CD14-positive monocyte (primary cell): ENCODE data around the gene PSMD12. TPM values are rescaled to one million over a fixed set of nuclear protein-coding genes. Genes with fewer than 3 reads are reported as not detected.

ENCODE experiments used
- DNase-seq, 3 donors: peaks; one replicate each; pipeline ENCODE4 v3.0.0-alpha.2; 2011 to 2022
- H2AFZ ChIP-seq: 2 replicates; pipeline ENCODE4 v1.6.0; 2012; ENCODE audit warnings: mild to moderate bottlenecking, low read depth, low read length, inconsistent platforms; ENCODE audit not compliant: insufficient read depth, poor library complexity, severe bottlenecking
- H3K27ac ChIP-seq, 2 donors: 1 replicate in 1 of 2; 2 replicates in 1 of 2; pipeline ENCODE4 v1.5.1; 2012 to 2013; ENCODE audit warnings: low read length in 2 of 2, control low read depth in 1 of 2, inconsistent platforms in 1 of 2, low read depth in 1 of 2, mild to moderate bottlenecking in 1 of 2
- H3K27me3 ChIP-seq, 2 donors: one replicate each; pipeline versions ENCODE4 v1.6.0 to v1.6.1; 2011 to 2013; ENCODE audit warnings: low read length in 2 of 2; ENCODE audit not compliant: control insufficient read depth in 2 of 2, insufficient read depth in 2 of 2
- H3K36me3 ChIP-seq, 2 donors: replicated peaks in 1 of 2; 1 replicate in 1 of 2; 2 replicates in 1 of 2; pipeline versions ENCODE4 v1.5.1 to v1.6.1; 2012 to 2013; ENCODE audit warnings: low read length in 2 of 2, control low read depth in 1 of 2, inconsistent platforms in 1 of 2, mild to moderate bottlenecking in 1 of 2; ENCODE audit not compliant: insufficient read depth in 2 of 2, control insufficient read depth in 1 of 2
- H3K4me1 ChIP-seq, 2 donors: 1 replicate in 1 of 2; 2 replicates in 1 of 2; pipeline versions ENCODE4 v1.5.1 to v1.6.1; 2012 to 2013; ENCODE audit warnings: low read length in 2 of 2, control low read depth in 1 of 2, inconsistent platforms in 1 of 2, mild to moderate bottlenecking in 1 of 2, moderate library complexity in 1 of 2; ENCODE audit not compliant: insufficient read depth in 2 of 2, control insufficient read depth in 1 of 2
- H3K4me2 ChIP-seq: replicated peaks from 2 replicates; pipeline ENCODE3; 2012; ENCODE audit warnings: low read length, moderate library complexity, mild to moderate bottlenecking; ENCODE audit not compliant: poor library complexity, severe bottlenecking; ENCODE audit errors: extremely low read depth
- H3K4me3 ChIP-seq, 3 experiments: fragments of 200-600 bp in 1 of 3; sonication (generic) in 1 of 3; replicated peaks in 1 of 3; 1 replicate in 2 of 3; 2 replicates in 1 of 3; pipeline ENCODE4 v1.5.1; 2011 to 2013; ENCODE audit warnings: low read length in 3 of 3, mild to moderate bottlenecking in 3 of 3, control low read depth in 2 of 3, low read depth in 2 of 3, inconsistent platforms in 1 of 3, moderate library complexity in 1 of 3
- H3K79me2 ChIP-seq: 2 replicates; pipeline ENCODE4 v1.6.0; 2012; ENCODE audit warnings: mild to moderate bottlenecking, control low read depth, inconsistent platforms, low read length, moderate library complexity; ENCODE audit not compliant: insufficient read depth
- H3K9ac ChIP-seq: 2 replicates; pipeline ENCODE4 v1.6.0; 2017; ENCODE audit warnings: low read length, mild to moderate bottlenecking; ENCODE audit not compliant: insufficient read depth, poor library complexity, severe bottlenecking
- H3K9me3 ChIP-seq, 2 donors: replicated peaks in 1 of 2; 1 replicate in 1 of 2; 2 replicates in 1 of 2; pipeline versions ENCODE4 v1.5.1 to v1.6.1; 2012 to 2013; ENCODE audit warnings: low read length in 2 of 2, control low read depth in 1 of 2; ENCODE audit not compliant: control insufficient read depth in 1 of 2, insufficient read depth in 1 of 2
- H4K20me1 ChIP-seq: 2 replicates; pipeline ENCODE4 v1.6.0; 2012; ENCODE audit warnings: mild to moderate bottlenecking, low read length, control low read depth, moderate library complexity; ENCODE audit not compliant: insufficient read depth
- H3K27ac Mint-ChIP-seq, 7 donors: one replicate each; pipeline ENCODE4 v1.8.0; 2020; ENCODE audit warnings: mild to moderate bottlenecking in 7 of 7, mixed read lengths in 7 of 7, moderate library complexity in 6 of 7, inconsistent platforms in 2 of 7
- H3K27me3 Mint-ChIP-seq, 3 donors: one replicate each; pipeline ENCODE4 v1.8.0; 2021 to 2022; ENCODE audit warnings: low read depth in 3 of 3, mild to moderate bottlenecking in 3 of 3, mixed read lengths in 3 of 3, moderate library complexity in 3 of 3, inconsistent platforms in 1 of 3
- H3K36me3 Mint-ChIP-seq, 2 donors: one replicate each; pipeline ENCODE4 v1.8.0; 2020; ENCODE audit warnings: mixed read lengths in 2 of 2, inconsistent platforms in 1 of 2, mild to moderate bottlenecking in 1 of 2
- H3K4me1 Mint-ChIP-seq: one replicate; pipeline ENCODE4 v1.8.0; 2020; ENCODE audit warnings: mild to moderate bottlenecking, mixed read lengths
- H3K4me3 Mint-ChIP-seq, 2 donors: one replicate each; pipeline ENCODE4 v1.8.0; 2020; ENCODE audit warnings: mild to moderate bottlenecking in 2 of 2, mixed read lengths in 2 of 2, moderate library complexity in 1 of 2
- H3K9me3 Mint-ChIP-seq, 7 donors: one replicate each; pipeline ENCODE4 v1.8.0; 2020 to 2022; ENCODE audit warnings: mixed read lengths in 7 of 7, mild to moderate bottlenecking in 6 of 7, moderate library complexity in 6 of 7, inconsistent platforms in 2 of 7
- CTCF ChIP-seq: fragments of 200-600 bp; IDR thresholded peaks from one replicate; pipeline ENCODE4 v1.8.0; 2022; ENCODE audit warnings: antibody characterized with exemption, mild to moderate bottlenecking
- WGBS: methylation state at CpG from one replicate; pipeline ENCODE4 v1.1.5; 2013; ENCODE audit warnings: missing lambda C conversion rate; ENCODE audit not compliant: insufficient coverage; 5-methylcytosine and 5-hydroxymethylcytosine counted together
- intact Hi-C, 2 donors: fragments of 100-400 bp; cut with micrococcal nuclease; formaldehyde crosslinking; loops; one replicate each; pipeline versions ENCODE4 v1.15.0 to v1.15.1; 2023
- polyA plus RNA-seq, 3 donors: library from polyadenylated mRNA; depleted of rRNA in 1 of 3; unstranded in 2 of 3; stranded (reverse) in 1 of 3; fragments of 300-500 nt in 2 of 3; fragments of >200 nt in 1 of 3; fragmentation: Illumina TruSeq in 2 of 3; gene quantifications; 1 replicate in 2 of 3; 2 replicates in 1 of 3; pipeline ENCODE4 v1.2.3, GENCODE V29; 2012 to 2021

Gene PSMD12
- polyA plus RNA-seq, 3 donors = 16.2 to 30.7 (median 17.8) TPM

- no peak overlapping the region for H3K4me3 ChIP-seq
- H3K4me1 ChIP-seq = peaks cover 43 to 46% of the 10 kb centered on the region in 2 donors
- intact Hi-C loops = no loop called here
- peak overlapping the region in 1 of 2 donors; percentile 10 for H3K27ac ChIP-seq
- Mint-ChIP-seq H3K36me3 (peaks cover 11 to 17% of the 10 kb centered on the region in 2 donors), H3K4me1 (peaks cover 41% of the 10 kb centered on the region), H3K4me3 (no peak overlapping the region), H3K27me3 (peaks cover 0 to 2% (median 0%) of the 10 kb centered on the region in 3 donors), H3K9me3 (peaks cover 0 to 3% (median 0%) of the 10 kb centered on the region in 7 donors), H3K27ac (peak overlapping the region in 2 of 7 donors; percentile 72 to 76)
- H3K27me3 ChIP-seq = no peaks in the 10 kb centered on the region
- no peak overlapping the region for H2AFZ ChIP-seq
- H3K4me2 ChIP-seq = no peak overlapping the region
- no peak overlapping the region for H3K9ac ChIP-seq
- no peak for DNase-seq
- H3K79me2 ChIP-seq = peaks cover 60% of the 10 kb centered on the region
- no peaks in the 10 kb centered on the region for H3K9me3 ChIP-seq
- no peaks in the 10 kb centered on the region for H3K36me3 ChIP-seq
- 100% methylated on average over 1 of the region's 6 CpGs for WGBS
- peaks cover 8% of the 10 kb centered on the region for H4K20me1 ChIP-seq
- no peak for TF ChIP-seq CTCF
Measured at GRCh38 chr17:67400193-67400592, 33.8 kb upstream of the PSMD12 start.

DNA sequence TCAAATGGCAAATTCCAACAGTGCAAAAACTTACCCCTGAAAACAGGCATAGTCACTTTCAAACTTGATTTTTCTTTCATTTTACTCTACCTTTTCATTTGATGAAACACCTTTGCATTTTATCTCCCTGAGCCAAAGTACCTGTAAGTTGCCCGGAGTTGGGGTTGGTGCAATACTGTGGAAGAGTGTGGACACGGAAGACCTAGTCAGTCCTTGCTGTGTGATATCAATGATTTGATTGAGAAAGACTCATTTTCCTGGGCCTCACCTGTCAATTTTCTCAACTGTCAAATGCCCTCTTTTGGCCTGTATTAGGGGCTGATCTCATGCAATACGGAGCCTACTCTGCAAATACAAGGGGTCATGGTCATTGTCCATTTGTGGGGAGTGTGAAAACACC, 33.3 kb upstream of the PSMD12 start:
- DNase-seq = no peak
- Histone ChIP-seq H3K36me3 (no peaks in the 10 kb centered on the region), H2AFZ (no peak overlapping the region), H3K9me3 (no peaks in the 10 kb centered on the region), H3K4me1 (peaks cover 43 to 46% of the 10 kb centered on the region in 2 donors), H3K4me3 (no peak overlapping the region), H4K20me1 (peaks cover 6% of the 10 kb centered on the region), H3K79me2 (peaks cover 57% of the 10 kb centered on the region), H3K9ac (no peak overlapping the region), H3K27me3 (no peaks in the 10 kb centered on the region), H3K4me2 (no peak overlapping the region), H3K27ac (peak overlapping the region in 1 of 2 donors; percentile 10)
- peaks cover 0 to 3% (median 0%) of the 10 kb centered on the region in 7 donors for H3K9me3 Mint-ChIP-seq
- no peak for TF ChIP-seq CTCF
- no peaks in the 10 kb centered on the region for H3K27me3 Mint-ChIP-seq
- WGBS = 80% methylated on average over 1 of the region's 3 CpGs
- H3K4me3 Mint-ChIP-seq = no peak overlapping the region
- intact Hi-C loops = no loop called here
- peak overlapping the region in 1 of 7 donors; percentile 15 for H3K27ac Mint-ChIP-seq
- H3K4me1 Mint-ChIP-seq = peaks cover 41% of the 10 kb centered on the region
- H3K36me3 Mint-ChIP-seq = peaks cover 11 to 20% of the 10 kb centered on the region in 2 donors
